GM19463 (cell line): Measurements from ENCODE around the gene PXMP4.

Source experiments
- ATAC-seq: cut with Tn5 transposase; IDR thresholded peaks from one replicate; pipeline ENCODE4 v1.9.1; 2021; ENCODE audit warnings: mild to moderate bottlenecking, moderate library complexity; ENCODE audit not compliant: unreplicated experiment

Gene PXMP4

DNA sequence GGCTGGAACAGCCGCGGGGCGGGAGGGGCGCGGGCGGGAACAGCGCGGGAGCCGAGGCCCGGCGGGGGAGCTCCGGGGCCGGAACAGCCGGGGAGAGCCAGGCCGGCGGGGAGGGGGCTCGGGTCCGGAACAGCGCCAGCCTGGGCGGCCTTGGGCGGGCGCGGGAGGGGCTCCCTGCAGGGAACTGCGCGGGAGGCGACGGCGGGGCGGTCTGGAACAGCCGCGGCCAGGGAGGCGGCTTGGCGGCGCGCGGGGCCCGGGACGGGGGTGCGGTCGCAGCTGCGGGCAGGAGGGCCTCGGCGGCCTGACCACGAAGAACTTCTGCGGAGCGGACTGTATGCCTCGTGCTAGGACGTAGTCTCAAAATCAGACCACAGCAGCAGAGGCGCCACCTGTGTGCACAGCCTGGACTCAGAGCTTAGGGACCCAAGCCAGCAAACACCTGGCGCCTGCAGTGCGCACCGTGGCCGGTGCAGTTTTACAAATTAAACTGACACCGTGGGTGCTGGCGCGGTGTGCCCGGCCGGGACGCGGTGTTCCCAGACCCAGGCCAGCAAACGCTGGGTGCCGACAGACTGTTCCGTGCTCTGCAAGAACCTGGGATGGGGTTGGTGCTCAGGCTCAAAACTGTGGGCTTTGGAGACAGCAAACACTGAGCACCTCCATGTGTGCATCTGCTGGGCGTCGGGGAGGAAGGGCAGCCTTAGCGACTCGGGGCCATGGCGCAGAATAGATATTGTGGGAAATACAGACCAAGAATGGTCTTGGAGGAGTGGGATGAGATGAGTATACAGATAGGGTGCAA lies 12.3 kb upstream of the PXMP4 start:
- peak; percentile 58 for ATAC-seq

DNA sequence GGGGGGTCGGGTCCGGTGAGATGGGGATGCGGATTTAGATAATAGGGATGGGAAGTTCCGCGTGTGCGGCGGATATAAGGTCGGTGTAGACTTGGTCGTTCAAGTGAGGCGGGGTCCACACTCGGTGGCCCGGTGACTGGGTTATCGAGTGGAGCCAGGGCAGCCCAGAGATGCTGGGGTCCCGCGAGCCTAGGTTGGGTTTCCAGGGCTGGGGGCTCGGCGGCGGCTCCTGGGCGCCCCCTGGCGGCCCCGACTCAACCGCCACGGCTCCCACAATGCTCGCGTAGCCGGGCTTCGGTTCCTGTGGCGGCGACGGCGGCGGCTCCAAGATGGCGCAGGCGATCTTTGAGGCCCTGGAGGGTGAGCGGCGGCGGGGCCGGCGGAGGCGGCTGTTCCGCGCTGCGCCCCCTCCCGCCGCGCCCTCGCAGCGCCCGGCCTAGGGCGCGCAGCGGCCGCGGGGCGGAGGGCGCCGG lies 11.6 kb upstream of the PXMP4 start, which contains the start of gene ZNF341:
TSS of gene ZNF341 (plus strand) at position 304 of the 473 bp plus-strand sequence. CDS start at position 330, 26 bp downstream.
- peak; percentile 57 for ATAC-seq

DNA sequence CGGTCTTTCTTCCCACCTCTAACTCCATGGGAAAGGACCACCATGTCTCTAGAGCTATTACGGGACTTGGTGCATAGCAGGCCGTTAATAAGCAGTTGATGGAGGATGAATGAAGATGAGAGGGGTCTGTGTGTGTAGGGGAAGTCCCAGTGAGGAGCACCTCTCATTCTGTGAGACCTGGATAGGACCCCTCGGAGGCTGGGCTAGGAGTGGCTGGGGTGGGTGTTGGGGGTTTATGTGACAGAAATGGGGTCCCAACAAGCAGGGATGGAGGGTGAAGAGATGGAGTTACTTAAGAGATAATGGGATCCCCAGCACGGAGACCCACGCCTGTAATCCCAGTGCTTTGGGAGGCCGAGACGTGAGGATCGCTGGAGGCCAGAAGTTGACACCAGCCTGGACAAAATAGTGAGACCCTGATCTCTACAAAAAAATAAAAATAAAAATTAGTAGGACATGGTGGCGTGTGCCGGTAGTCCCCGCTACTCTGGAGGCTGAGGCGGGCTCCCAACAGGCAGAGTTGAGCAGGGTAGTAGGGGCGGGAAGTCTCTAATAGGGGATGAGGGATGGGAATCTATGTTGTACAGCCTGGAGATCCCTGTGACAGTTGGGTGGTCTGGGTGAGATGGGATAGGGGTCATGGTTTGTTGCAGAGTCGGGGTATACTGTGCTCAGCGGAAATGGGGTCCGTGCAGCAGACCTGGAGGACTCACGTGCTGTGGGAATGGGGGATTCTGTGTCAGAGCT lies 11.0 kb upstream of the PXMP4 start:
- no peak for ATAC-seq

DNA sequence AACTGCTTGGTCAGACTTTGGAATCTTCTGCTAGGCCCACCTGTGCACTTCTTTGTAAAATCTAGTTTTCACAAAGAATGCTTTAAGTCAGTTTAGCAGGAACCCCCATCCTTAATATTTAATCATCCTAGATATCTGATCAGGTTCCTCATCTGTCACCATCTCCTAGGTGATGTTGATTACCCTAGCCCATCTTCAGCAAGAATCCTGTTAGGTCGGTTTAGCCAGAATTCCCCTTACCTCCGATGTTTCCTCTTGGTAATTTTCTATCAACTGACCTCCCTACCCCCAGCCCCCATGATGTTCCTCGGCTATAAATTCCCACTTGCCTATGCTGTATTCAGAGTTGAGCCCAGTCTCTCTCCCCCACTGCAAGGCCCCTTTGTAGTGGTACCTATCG lies 9.0 kb upstream of the PXMP4 start:
- ATAC-seq, result no peak

DNA sequence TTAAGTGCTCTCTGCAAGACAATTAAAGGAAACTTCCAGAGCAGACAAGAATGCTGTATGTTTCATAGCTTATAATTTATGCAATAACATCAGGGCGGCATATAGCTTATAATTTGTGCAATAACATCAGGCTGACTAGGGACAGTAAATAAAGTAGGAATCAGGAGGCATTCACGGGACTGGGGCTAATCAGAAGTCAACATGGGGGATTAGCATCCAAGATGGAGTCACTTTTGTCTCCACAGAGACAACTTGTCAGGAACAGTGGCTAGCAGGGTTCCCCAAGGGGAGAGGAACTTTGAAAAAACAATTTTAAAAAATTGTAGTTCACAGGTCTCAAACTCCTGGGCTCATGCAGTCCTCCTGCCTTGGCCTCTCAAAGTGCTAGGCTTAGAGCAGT lies 8.4 kb upstream of the PXMP4 start:
- ATAC-seq, result no peak

DNA sequence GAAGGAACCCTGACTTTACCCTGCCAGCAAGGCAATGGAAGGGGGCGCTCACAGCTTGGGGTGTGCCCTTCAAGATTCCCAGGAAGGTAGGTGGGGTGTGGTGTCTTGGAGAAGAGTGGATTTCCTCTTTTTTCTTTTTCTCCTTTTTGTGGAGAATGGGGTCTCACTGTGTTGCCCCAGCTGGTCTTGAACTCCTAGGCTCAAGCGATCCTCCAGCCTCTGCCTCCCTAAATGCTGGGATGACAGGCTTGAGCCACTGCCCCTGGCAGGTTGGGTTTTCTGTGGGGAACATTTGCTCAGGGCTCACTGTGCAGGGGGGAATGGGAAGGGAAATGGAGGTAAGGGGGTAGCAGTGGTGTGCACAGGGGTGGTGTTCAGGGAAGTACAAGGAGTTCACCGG lies 7.7 kb upstream of the PXMP4 start:
- no peak for ATAC-seq

DNA sequence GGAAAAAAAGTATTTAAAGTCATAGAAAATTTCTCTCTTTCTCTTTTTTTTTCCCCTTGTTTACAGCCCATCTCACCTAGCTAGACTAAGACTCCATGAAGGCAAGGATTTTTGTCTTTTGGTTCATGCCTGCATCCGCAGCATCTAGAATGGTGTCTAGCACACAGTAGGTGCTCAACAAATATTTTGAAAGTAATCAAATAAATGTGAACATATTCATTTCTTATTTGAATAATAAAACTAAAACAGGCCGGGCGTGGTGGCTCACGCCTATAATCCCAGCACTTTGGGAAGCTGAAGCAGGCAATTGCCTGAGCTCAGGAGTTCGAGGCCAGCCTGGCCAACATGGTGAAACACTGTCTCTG lies 7.0 kb upstream of the PXMP4 start:
- ATAC-seq, result no peak

DNA sequence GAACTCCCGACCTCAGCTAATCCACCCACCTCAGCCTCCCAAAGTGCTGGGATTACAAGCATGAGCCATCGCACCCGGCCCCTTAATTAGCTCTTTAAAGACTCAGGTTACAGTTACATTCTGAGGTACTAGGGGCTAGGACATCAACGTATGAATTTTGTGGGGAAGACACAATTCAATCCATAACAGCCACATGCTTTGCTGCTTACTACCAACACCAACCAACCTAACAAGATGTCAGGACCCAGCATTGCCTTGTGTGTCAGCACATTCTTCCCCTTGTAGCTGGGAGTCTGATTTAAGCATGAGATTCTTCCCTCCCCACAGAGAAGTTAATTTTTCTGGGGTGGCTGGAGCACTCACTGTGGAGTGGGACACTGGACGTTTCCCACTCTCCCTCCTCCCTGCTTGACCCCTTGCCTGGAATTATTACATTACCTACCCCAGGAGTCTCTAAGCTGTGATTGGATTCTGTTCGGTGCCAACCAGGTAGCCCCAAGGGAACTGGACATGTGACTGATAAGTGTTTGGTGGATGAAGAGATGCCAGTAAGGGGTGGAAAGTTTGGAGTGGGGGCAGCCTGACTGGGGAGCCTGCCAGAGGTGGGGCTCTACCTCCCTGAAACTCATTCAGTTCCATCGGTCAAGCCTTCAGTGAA lies 5.6 kb upstream of the PXMP4 start:
- no peak for ATAC-seq

DNA sequence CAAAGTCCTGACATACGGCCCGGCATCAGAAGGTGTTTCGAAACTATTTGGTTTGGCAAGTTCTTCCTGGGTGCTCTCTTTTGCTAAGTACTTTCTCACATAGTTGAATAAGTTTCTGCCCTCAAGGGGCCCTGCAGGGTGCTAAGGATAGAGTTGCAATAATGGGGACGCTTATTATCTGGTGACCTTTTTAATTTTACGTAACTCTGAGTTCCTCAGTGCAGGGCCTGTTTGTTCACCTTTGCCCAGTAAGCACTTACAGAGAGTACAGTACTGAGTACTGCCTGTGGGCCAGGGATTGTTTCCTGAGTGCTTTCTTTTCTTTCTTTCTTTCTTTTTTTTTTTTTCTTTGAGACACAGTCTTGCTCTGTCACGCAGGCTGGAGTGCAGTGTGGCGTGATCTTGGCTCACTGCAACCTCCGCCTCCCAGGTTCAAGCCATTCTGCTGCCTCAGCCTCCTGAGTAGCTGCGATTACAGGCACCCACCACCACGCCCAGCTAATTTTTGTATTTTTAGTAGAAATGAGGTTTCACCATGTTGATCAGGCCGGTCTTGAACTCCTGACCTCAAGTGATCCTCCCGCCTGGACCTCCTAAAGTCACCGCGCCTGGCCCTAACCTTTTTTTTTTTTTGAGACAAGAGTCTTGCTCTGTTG lies 4.5 kb upstream of the PXMP4 start:
- no peak for ATAC-seq

DNA sequence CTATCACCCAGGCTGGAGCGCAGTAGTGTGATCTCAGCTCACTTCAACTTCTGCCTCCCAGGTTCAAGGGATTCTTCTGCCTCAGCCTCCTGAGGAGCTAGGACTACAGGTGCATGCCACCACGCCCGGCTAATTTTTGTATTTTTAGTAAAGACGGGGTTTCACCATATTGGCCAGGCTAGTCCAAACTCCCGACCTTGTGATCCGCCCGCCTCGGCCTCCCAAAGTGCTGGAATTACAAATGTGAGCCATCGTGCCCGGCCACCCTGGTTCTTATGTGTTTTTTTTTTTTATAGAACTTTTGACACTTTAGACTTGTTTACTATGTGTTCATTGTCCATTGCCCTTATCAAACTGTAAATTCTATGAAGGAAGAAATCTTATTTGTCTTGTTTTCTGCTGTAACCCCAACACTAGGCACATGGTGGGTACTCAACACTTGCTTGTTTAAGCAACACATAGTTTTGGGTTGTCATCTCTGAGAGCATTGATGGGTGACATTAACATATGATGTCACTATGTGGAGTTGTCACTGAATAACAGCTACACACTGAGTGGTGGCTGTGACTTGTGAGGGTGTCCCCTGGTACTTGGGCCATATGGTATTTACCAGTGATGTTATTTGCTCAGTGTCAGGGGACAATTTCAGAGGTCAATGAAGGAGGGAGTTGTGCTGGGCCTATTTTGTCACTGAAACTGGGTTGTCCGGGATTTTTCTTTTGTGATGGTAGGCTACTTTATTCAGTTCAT lies 1.5 kb upstream of the PXMP4 start:
- no peak for ATAC-seq

DNA sequence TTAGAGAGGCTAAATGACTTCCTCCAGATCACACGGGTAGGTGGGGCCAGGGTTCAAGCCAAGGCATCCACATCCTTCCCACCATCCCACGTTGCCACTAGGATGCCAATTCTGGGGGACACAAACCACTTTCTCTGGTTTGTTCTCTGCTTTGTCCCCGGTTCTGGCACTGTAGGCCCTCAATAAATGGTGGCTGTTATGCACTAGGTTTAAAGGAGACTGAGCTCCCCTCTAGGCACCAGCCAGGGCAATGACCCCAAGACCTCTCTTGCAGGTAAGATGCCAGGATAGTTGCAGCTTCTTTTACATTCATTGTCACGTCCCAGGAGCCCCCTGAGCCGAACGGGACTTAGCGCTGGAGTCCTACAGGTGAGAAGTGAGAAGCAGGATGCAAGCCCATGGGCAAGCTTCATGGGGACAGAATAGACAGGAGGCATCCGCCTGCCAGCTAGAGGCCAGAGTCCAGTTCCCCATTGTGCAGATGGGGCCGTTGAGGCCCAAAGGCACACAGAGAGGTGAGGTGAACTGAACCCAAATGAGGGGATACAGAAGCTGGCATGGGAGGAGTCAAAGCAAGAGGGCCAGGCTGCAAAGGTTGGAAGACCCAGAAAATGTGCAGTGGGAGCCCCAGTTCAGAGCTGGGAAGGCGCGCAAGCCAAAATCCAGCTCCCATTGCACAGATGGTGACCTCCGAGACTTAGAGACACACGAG lies 677 bp downstream of the PXMP4 start:
- ATAC-seq, result no peak

DNA sequence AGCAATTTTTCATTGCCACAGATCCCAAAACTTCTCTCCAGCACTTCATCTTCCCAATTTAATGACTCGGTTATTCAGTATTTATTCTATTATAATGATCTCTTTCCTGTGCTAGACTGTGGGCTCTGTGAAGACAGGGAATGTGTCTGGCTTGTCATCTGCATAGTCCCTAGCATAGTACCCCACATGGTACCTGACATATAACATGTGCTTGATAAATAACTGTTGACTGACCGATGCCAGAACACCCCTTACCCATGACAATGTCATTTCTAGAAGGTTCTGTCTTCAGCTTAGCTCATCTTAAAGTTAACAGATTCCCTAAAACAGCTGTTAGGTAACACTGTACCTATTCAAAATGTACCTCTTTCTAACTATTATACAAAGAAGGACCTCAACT lies 3.6 kb downstream of the PXMP4 start:
- ATAC-seq, result no peak

DNA sequence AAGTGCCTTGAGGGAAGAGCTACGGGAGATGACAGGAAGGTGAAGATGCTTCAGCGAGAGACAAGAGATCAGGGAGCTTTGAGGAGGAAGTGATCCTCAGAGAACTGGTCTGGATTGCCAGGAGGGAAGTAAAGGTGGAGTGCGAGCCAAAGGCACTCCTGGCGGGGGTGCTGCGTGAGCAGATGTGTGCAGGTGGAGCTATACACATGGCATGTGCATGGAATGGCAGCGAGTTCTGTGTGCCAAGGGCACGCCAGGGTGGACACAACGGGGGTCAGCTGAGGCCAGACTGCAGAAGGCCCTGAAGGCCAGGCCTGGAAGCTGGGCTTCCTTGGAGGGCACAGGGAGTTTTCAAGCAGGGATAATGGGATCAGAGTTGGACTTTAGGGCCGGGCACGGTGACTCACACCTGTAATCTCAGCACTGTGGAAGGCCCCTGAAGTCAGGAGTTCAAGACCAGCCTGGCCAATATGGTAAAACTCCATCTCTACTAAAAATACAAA lies 6.2 kb downstream of the PXMP4 start:
- no peak for ATAC-seq

DNA sequence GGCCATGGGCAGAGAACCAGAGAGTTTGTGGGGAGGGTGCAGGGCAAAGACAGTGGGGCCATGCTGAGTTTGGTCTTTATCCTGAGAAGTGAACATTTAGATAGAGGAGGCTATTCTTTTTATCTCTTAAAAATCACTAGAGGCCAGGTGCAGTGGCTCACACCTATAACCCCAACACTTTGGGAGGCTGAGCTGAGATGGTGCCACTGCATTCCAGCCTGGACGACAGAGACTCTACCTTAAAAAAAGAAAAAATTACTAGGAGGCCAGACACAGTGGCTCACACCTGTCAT lies 8.7 kb downstream of the PXMP4 start:
- no peak for ATAC-seq

DNA sequence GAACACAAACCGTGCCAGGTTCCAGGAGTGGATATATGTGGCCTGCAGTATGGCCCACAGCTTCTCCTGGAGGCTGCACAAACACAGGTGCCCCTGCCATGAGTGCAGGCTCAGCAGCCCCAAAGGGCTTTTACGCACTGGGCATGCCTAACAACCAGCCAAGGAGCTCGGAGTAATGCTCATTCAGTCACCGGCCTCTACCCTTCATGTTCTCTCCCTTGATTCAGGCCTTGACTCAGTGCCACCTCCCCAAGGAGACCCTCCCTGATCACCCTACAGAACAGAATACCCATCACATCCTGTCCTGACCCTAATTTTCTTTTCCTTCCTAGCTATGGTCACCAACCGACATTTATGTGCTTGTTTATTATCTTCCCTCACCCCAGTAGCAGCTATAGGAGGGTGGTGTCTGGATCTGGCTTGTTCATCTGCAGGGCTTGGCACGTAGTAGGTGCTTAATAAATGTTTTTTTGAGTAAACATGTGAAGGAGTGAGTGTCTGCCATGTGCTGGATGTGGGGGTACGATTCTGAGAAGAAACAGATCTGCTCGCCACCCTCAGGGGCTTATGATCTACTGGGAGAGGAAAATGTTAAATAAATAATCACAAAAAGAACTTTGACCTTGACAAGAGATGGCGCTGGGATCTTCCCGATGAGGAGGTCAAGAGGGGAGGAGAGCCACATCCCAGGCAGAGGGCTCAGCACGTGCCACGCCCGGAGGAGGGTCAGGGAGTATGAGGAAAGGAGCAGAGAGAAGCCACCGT lies 9.2 kb downstream of the PXMP4 start:
- ATAC-seq, result no peak

DNA sequence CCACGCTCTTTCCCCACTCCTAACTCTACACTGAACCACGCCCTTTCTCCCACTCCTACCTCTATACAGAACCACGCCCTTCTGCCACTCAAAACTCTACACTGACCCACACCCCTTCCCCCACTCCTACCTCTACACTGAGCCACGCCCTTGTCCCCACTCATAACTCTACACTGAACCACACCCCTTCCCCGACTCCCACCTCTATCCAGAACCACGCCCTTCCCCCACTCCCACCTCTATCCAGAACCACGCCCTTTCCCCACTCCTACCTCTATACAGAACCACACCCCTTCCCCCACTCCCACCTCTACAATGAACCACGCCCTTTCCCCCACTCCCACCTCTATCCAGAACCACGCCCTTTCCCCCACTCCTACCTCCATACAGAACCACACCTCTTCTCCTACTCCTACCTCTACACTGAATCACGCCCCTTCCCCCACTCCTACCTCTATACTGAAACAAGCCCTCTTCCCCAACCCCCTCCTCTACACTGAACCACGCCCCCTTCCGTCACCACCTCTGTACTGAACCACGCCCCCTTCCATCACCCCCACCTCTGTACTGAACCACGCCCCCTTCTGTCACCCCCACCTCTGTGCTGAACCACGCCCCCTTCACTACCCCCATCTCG lies 10.1 kb downstream of the PXMP4 start:
- ATAC-seq, result no peak

DNA sequence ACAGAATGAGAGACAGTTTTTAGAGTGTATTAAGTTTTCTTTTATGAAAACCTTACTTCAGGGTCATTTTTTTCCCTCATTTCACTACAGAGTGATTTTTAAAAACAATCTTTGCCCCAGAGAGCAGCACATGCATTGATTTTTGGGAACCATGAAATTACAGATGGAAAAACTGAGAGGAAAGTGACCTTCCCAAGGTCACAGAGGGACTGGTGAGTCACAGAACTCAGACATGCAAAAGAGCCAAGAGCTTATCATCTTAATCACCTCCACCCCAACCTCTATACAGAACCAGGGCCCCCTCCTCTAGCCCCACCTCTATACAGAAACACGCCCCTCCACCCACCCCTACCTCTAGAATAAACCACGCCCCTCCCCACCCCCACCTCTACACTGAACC lies 10.7 kb downstream of the PXMP4 start:
- no peak for ATAC-seq

DNA sequence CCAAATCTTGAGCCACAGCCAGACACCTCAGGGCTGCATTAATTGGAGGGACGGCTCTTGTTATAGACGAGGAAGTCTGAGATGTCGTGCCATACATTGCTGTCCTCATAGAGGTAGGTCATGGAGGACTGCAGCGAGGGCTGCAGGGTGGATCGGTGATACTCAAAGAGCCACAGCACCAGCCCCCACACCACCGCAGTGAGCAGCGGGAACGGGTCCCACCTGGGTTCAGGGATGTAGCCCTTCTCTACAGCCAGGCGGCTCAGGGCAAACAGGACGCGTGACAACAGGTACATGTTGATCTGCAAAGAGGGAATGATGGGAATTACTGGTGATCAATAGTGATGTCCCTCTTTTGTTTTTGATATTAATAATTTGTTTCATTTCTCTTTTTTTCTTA lies 12.4 kb downstream of the PXMP4 start:
- ATAC-seq, result no peak
